HG03457 (cell line): ENCODE results near the gene RAB26.
"Not testable (repeated sequence)": the region's sequence is repeated elsewhere in the genome, so short reads cannot be mapped to it uniquely, and the experiment has no call there.

Experiments used
- ATAC-seq: cut with Tn5 transposase; IDR thresholded peaks from one replicate; pipeline ENCODE4 v1.9.1; 2021; ENCODE audit warnings: moderate number of reproducible peaks; ENCODE audit not compliant: unreplicated experiment

The RAB26 gene

DNA sequence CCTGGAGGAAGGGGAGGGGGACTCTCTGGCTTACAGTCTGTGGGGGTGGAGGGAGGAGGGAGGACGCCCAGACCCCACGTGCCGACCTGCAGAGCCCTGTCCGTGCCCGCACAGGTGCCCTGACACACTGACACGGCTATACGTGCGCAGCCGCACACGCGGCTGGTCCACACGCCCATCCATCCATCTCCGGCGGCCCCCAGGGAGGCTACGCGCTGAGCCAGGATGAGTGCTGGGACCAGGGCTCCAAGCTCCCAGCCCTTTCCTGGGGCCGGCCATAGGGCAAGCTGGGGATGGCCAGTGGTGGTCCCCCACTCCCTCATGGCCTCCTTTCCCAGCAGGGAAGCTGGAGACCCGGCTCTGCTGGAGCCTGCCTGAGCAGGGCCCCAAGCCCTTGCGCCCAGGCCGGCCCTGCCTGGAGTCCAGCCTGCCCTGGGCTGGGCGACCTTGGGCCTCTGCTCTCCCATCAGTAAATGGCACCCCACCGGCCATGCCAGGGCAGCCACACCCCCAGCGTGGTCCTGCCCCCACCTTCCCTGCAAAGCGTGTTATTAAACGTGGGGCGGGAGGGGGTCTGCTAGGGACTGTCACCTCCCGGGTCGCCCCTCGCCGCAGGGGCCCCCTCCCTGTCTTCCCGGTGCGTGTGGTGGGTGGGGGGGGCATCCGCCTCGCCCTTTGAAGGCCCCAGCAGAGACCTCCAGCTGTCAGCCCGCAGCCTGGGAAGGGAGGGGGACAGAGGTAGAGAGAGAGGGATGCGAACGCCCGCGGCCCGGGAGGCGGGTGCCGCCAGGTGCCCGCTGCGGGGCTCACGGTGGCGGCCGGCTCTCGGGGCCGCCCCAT, 47.1 kb downstream of the RAB26 start:
- no peak for ATAC-seq

DNA sequence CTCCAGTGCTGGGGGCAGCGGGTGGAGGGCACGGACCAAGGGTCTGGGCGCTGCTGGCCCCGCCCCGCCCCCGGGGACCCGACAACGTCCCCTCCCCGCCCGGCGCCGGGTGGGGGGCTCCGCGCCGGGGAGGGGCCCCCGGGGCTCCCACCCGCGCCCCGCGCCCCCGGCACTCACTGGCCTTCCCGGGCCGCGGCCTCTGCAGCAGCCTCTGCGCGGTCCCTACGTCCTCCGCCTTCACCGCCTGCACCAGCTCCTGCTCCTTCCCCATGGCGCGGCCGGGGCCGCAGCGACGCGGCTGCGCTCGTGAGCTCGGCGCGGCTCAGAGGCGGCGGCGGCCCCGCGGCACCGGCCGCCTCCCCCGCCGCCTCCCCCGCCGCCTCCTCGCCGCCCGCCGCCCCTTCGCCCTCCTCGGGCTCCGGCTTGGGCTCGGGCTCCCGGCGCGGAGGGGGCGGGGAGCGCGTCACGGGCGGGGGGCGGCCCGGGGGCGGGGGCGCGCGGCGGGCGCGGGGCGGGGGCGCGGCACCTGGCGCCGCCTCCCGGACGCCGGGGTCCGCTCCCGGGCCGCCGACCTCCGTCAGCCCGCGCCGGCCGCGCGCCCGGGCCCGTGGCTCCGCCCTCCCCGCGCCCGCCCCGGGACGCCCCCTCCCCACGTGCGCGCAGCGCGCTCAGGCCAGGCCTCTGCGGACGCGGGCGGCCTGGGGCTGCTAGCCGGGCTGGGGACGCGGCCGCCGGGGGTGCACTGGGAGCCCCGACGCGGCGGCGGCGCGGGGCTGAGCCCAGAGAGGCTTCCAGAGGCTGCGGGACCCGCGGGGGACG, 47.9 kb downstream of the RAB26 start, which contains the start of gene CASKIN1:
CASKIN1 (minus strand) TSS at position 444 of the 819 bp plus-strand sequence; CDS start at position 271, 173 bp downstream.
- ATAC-seq: no peak

DNA sequence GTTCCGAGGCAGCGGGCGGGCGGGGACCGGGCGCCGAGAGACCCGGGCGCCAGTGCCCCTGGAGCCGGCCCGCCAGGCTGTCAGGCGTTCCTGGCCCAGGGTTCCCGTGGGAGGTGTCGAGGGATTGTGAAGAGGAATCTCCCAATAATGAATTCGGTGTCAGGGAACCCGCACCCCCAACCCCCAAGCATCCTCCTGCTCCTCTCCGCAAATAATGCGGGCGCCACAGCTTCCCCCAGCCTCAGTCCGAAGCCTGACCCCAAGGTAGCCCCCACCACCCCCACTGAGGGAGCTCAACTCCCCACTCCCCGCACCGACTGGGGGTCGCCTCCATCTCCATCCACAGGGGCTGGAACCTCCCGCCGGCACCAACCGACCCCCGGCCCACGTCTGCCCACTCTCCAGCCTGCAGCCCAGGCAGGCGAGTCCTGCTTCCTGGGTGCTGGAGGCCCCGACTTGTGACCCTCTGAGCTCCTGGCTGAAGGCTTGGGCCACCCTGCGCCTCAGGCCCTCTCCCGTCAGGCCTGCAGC, 48.6 kb downstream of the RAB26 start:
- ATAC-seq: no peak

DNA sequence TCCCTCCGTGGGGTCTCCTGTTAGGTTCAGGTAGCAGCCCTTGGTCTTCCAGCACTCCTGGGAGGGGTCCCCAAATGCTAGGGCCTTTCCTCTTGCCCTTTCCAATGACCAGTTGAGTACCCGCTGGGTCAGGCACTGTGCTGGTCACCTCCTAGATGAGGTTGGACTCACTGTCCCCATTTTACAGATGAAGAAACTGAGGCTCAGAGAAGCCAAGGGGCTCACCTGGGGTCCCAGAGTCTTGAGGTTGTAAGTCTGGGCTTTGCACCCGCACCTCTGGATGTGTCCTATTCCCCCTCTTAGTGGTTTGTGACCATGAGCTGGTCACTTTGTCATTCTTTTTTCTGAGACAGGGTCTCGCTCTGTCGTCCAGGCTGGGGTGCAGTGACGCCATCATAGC, 49.3 kb downstream of the RAB26 start:
- ATAC-seq: no peak

DNA sequence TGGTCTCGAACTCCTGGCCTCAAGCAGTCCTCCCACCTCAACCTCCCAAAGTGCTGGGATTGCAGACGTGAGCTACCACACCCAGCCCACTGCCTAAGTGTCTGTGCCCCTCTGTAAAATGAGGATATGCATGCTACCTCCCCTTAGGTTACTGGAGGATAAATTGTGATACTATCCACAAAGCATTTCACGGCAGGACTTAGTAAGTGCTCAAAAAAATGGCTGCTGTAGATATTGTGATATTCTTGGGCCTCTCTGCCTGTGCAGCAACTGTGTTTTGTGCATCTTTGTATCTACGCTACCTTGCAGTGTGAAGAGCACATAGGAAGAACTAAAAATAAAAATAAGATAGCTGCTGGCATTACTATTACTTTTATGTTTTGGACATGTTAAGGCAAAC, 49.9 kb downstream of the RAB26 start:
- no peak for ATAC-seq

DNA sequence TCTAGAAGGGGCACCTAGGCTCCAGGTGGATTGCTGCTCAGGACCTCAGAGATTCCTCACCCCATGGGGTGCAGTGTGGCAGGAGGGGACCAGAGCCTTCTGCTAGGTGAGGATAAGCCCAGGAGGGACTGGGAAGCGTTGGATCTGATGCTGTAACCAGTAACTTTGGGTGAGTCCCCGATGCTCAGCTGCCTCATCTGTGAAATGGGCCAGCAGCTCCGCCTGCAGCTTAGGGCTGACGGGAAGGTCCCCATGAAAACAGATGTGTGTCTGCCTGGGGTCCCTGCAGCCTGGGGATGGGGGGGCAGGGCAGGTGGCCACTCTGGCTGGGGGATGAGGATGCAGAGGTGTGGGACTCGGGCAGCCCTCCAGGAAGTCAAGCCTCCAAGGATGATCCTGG, 50.7 kb downstream of the RAB26 start:
- ATAC-seq: no peak

DNA sequence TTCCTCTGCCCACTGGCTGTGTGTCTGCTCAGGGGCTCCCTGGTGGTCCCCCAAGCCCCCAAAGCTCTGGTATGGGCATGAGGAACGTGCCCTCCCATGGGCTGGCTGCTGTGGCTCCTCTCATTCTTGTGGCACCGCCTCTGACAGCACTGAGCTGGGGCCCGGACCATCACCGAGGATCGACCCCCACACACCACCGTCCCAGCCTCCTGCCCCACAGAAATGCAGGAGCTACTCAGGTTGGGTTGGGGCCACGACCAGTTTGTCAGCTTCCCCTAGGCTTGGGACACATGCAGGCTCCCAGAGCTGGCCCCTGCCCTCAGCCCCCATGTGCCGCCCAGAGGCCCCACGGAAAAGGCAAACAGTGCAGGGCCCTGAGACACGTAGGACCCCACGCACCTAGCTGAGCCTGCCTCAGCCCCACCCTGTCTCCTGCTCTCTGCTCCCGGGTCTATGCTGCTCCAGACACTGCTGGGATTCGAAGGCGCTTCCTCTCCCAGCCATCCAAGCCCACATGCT, 51.3 kb downstream of the RAB26 start:
- no peak for ATAC-seq

DNA sequence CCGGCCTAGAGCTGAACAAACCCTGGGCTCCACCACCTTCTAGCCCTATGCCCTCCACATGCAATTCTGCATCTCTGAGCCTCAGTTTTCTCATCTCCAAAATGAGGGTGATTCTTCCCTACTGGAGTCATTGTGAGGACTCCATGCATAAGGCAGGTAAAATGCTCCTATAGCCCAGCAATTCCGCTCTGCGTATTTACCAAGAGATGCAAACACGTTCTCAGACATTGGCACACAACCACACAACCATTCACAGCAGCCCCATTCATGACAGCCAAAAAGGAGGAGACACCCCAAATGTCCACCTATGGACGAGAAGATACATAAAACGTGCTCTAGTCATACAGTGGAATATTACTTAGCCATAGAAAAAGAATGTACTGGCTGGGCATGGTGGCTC, 51.9 kb downstream of the RAB26 start:
- no peak for ATAC-seq

DNA sequence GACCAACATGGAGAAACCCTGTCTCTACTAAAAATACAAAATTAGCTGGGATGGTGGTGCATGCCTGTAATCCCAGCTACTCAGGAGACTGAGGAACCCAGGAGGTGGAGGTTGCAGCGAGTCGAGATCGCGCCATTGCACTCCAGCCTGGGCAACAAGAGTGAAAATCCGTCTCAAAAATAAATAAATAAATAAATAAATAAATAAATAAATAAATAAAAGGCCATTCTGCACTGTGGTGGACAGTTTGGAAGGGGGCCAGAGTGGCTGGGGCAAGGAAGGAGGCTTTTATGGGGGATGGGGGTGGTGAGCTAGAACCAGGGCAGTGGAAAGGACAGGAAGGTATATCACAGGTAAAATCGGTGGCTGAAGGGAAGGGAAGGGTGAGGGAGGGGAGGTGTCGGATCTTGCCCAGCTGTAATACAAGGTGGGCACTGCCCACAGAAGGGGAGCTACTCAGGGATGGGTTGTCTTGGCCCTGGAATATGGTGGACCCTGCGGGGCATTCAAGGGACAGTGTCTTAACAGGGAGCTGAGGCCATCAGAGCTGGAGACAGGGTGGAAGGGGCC, 54.8 kb downstream of the RAB26 start:
- not testable (repeated sequence) for ATAC-seq
